ENCODE results near the gene VSX1.

VSX1 gene

DNA sequence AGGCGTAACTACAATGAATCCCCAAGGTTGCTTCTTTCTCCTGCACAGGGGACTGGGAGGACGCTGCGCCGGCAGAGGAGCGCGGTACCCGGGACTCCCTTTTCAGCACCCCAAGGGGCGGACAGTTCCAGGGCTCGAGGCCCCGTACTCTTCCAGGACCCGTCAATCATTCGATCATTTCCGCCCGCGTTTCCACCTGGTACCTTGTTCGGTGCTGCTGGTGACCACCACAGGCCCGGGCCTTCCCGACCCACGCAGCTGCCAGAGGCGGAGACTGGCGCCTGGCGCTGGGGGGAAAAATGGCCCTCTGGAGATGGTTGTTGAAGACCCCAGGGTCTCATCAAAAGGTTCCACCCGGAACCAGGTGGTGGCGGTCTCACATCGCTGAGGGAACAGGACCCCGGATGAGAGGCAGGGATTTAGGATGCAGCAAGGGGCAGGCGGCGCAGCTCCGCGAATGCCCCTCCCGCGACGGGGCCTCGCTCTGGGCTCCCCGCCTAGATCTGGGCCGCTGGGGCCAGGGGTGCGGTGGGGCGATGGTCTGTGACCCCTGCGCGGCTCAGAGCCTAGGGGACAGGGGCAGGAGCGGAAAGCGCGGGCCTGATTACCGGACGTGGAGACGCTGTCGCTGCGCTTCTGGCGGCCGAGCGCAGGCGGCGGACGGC lies 744 bp downstream of the VSX1 start:
- no peak overlapping the region for H3K4me3 ChIP-seq (ENCODE audit: low read depth, low read length)
- TF ChIP-seq, protein P1, sequence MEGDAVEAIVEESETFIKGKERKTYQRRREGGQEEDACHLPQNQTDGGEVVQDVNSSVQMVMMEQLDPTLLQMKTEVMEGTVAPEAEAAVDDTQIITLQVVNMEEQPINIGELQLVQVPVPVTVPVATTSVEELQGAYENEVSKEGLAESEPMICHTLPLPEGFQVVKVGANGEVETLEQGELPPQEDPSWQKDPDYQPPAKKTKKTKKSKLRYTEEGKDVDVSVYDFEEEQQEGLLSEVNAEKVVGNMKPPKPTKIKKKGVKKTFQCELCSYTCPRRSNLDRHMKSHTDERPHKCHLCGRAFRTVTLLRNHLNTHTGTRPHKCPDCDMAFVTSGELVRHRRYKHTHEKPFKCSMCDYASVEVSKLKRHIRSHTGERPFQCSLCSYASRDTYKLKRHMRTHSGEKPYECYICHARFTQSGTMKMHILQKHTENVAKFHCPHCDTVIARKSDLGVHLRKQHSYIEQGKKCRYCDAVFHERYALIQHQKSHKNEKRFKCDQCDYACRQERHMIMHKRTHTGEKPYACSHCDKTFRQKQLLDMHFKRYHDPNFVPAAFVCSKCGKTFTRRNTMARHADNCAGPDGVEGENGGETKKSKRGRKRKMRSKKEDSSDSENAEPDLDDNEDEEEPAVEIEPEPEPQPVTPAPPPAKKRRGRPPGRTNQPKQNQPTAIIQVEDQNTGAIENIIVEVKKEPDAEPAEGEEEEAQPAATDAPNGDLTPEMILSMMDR (IDR thresholded peaks at IDR 0.05; ENCODE audit: borderline replicate concordance, insufficient read depth, low read depth, low read length) = no peak

DNA sequence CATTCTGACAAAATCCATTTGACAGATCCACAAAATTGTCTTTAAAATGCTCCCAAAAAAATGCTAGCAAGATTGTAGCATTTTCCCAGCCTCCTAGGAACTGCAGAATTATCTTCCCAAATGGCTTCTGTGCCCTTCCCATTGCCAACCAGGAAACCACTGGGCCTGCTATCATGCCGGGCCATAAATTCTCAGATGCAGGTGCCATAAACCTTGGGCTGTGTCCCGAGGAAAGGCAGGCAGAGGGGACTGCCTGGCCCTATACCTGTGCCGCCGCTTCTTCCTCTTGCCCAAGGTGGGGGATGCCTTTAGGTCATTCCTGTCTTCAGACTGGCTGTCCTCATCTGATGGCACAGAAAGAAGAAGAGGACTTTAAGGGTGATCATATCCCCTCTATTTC lies 2.8 kb downstream of the VSX1 start:
- TF ChIP-seq, protein P1 (IDR thresholded peaks at IDR 0.05; ENCODE audit: borderline replicate concordance, insufficient read depth, low read depth, low read length) = no peak
- H3K4me3 ChIP-seq (ENCODE audit: low read depth, low read length) = no peak overlapping the region

DNA sequence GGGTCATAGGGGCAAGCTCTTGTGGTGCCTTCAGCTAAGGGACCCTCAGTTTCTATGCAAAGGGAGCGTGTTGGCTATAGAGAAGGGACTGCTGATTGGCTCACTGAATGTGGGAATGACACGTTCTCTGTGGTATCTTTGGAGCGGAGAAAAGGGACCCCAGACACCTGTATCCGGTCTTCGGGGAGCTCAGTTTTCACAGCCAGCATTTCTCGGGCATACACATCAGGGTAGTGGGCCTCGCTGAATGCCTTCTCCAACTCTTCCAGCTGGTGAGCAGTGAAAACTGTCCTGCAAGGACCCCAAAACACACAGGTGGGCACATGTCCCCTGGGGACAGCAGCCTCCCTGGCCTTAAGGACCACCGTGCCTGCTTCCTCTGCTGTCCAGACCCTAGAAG lies 3.3 kb downstream of the VSX1 start:
- H3K4me3 ChIP-seq (ENCODE audit: low read depth, low read length) = no peak overlapping the region
- TF ChIP-seq, protein P1 (IDR thresholded peaks at IDR 0.05; ENCODE audit: borderline replicate concordance, insufficient read depth, low read depth, low read length) = no peak

DNA sequence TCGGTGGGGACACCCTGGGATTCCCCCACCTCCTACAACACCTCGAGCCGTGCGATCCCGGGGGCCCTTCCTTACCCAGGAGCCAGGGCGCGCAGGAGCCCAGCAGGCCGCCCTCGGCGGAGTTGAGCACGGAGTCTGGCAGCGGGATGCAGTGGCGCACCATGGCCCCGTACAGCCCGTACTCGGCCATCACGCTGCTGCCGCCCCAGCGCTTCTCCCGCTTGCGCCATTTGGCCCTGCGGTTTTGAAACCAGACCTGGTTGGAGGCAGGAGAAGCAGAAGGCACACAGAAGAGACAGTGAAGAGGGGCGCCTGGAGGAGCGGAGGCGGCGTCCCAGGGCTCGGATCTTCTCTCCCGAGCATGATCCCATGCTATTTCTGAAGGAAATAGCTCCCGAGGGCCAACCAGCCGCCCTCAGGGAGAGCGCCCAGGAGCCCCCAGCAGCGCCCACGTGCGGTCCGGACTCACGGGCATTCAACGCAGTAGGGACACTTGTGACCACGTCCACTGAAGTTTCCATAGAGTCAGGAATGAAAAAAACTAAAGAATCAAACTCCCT lies 4.3 kb downstream of the VSX1 start:
- TF ChIP-seq, protein P1 (IDR thresholded peaks at IDR 0.05; ENCODE audit: borderline replicate concordance, insufficient read depth, low read depth, low read length) = no peak
- no peak overlapping the region for H3K4me3 ChIP-seq (ENCODE audit: low read depth, low read length)

DNA sequence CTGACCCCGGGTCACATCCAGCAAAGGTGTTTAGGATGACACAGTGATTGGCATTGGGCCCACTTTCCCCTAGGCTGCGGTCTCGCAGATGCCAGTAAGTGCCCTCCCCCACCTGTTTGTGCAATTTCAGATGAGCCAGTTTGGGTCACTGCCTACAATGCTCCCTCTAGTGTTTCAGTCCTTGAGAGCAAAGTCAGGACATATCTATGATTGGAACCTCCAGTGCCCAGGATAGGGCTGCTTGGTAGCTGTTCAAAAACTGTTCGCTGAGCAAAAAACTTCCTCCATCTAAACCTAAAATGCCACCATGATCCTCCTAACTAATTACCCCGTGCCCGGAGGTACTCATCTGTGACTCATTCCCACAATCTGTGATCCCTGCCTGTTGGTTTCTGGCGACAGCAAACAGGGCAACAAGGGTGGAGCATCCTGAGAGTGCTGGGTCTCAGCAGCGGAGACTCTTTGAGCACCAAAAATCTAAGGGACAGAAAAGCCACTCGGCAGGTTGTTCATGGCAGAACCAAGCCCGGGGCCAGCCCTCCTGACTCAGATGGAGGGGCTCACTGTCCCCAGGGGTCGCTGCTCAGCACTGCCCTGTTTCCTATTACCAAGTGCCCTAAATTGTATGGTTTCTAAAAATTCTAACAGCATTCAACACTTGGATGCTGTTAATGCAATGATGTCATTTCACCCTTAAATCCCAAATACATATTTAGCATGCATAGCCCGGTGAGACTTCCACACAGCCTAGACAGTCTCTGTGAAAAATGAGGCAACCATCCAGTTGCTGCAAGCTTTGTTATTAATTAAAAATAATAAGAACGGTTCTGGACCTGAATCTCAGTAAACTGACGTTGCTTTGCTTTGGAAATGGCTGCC lies 5.0 kb downstream of the VSX1 start:
- no peak overlapping the region for H3K4me3 ChIP-seq (ENCODE audit: low read depth, low read length)
- TF ChIP-seq, protein P1 (IDR thresholded peaks at IDR 0.05; ENCODE audit: borderline replicate concordance, insufficient read depth, low read depth, low read length) = peak; percentile 25; the same call in 1 of the 2 replicates

DNA sequence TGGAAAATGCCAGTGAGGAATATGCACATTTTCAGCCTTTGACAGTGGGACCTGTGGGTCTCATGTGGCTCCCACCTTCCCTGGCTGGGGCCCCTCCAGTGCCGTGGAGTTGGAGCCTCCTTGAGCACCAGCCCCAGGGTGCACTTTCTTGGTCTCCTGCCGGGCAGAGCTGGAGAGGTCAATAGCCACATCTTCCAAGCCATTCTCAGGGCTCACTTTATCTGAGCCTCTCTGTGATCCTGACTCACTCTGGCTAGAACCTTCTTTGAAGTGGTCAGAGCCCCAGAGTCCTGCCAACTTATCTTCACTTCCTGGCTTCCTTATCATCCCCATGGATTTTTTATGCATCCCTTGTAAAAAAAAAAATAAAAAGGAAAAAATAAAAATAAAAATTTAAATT lies 5.7 kb downstream of the VSX1 start:
- TF ChIP-seq, protein P1 (IDR thresholded peaks at IDR 0.05; ENCODE audit: borderline replicate concordance, insufficient read depth, low read depth, low read length) = no peak
- H3K4me3 ChIP-seq (ENCODE audit: low read depth, low read length) = no peak overlapping the region
